Prostate gland (tissue), 2 donors: ENCODE measurements around the gene PDPK1.
"Not testable (repeated sequence)": the region's sequence is repeated elsewhere in the genome, so short reads cannot be mapped to it uniquely, and the experiment has no call there.

Experiments used
- POLR2A ChIP-seq: fragments of 450-650 bp; IDR thresholded peaks from one replicate; pipeline ENCODE4 v1.6.1; 2016; ENCODE audit warnings: antibody characterized with exemption, mild to moderate bottlenecking
- TF ChIP-seq, protein P1 (sequence below), 4 experiments: fragments of 200-600 bp in 2 of 4; fragments of 450-650 bp in 2 of 4; sonication (generic) in 2 of 4; IDR thresholded peaks; 1 replicate in 3 of 4; 2 replicates in 1 of 4; pipeline ENCODE4 v1.5.1; 2016 to 2019; ENCODE audit warnings: antibody characterized with exemption in 4 of 4, mild to moderate bottlenecking in 2 of 4, moderate library complexity in 2 of 4

DNA sequence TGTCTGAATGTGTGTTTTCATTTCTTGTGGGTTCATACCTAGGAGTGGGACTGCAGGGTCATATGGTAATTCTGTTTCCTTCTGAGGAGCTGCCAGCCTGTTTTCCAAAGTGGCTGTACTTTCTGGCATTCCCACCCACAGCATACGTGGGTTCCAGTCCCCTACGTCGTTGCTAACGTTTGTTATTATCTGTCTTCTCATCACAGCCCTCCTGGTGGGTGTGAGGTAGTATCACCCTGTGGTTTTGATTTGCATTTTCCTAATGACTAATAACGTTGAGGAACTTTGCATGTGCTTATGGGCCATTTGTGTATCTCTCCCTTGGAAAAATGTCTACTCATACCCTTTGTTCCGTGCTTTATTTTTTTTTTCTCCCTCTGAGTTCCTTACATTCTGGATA lies 89.3 kb downstream of the PDPK1 start:
- TF ChIP-seq POLR2A, result not testable (repeated sequence)
- TF ChIP-seq, protein P1, sequence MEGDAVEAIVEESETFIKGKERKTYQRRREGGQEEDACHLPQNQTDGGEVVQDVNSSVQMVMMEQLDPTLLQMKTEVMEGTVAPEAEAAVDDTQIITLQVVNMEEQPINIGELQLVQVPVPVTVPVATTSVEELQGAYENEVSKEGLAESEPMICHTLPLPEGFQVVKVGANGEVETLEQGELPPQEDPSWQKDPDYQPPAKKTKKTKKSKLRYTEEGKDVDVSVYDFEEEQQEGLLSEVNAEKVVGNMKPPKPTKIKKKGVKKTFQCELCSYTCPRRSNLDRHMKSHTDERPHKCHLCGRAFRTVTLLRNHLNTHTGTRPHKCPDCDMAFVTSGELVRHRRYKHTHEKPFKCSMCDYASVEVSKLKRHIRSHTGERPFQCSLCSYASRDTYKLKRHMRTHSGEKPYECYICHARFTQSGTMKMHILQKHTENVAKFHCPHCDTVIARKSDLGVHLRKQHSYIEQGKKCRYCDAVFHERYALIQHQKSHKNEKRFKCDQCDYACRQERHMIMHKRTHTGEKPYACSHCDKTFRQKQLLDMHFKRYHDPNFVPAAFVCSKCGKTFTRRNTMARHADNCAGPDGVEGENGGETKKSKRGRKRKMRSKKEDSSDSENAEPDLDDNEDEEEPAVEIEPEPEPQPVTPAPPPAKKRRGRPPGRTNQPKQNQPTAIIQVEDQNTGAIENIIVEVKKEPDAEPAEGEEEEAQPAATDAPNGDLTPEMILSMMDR (IDR thresholded peaks at IDR 0.05), result not testable (repeated sequence)
